HS-5 (cell line): ENCODE measurements around the gene CUEDC1.
"Not testable (repeated sequence)": the region's sequence is repeated elsewhere in the genome, so short reads cannot be mapped to it uniquely, and the experiment has no call there.

Experiments used
- DNase-seq: peaks from one replicate; pipeline ENCODE4 v3.0.0-alpha.2; 2012; ENCODE audit warnings: low read depth

CUEDC1 gene

DNA sequence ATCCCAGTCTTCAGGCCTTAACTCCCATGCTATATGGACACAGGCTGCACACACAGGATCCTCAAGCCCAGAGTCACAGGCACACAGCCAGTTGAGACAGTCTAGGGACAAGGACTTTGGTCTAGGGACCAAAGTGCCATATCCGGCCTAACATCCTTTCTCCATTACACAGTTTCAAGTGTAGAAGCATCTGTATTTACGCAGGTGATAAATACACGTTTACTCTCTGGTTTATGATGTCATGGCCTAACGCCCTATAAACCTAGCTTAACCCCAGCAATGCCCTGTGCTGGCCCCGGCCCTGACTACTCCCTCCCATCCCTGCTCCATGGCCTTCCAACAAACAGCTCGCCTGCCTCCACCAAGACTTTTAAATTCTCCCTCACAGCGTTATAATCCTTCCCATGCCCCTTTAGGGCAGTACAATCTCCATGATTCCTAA lies 17.1 kb downstream of the CUEDC1 start:
- DNase-seq: no peak

DNA sequence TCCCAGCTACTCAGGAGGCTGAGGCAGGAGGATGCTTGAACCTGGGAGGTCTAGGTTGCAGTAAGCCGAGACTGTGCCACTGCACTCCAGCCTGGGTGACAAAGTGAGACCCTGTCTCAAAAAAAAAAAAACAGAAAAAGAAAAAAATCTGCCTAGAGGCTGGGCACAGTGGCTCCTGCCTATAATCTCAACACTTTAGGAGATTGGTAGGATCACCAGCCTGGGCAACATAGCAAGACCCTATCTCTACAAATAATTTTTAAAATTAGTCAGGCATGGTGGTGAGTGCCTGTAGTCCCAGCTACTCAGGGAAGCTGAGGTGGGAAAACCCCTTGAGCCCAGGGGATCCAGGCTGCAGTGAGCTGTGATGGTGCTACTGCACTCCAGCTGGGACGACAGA lies 17.7 kb downstream of the CUEDC1 start:
- no peak for DNase-seq

DNA sequence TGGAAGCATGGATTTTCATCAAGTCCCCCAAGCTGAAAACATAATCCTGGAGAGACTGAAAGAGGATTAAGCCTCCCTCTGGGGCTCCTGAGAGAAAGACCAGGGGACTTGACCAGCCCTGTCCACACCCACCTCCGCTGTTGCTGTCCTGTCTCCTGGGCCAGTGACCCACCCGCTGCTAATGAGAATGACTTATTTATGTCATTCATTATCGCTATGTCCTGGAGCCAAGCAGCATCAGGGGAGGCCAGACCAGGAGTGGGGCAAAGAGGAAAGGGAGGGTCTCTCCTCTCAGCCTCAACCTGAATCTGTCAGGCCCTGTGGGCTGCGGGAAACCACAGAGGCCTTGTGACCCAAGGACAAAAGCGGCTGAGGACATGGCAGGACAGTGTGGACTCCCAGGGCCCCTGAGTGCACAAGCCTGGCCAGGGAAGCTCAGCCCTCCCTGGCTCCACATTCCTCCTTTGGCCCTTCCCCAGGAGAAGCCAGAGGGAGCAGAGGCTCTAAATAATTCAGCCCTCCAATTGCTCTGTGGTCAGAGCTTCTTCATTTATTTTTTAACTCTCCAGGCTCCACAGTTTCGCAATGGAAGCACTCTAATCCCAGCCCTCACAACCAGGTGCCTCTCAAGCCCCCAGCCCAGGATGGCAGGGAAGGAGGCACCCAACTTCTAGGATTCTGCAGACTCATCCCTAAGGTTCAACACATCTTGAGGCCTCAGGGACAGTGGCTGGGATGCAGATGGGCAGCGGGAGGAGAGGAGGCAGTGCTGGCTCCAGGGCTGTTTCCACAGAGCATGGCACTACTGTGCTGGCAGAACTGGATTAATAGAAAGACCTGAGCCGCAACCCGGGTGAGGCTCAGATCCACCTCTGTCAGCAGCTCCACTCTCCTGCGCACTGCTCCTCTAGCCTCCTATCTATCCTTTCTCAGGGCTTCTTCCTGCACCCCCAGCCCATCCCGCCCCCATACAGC lies 19.1 kb downstream of the CUEDC1 start:
- DNase-seq: no peak

DNA sequence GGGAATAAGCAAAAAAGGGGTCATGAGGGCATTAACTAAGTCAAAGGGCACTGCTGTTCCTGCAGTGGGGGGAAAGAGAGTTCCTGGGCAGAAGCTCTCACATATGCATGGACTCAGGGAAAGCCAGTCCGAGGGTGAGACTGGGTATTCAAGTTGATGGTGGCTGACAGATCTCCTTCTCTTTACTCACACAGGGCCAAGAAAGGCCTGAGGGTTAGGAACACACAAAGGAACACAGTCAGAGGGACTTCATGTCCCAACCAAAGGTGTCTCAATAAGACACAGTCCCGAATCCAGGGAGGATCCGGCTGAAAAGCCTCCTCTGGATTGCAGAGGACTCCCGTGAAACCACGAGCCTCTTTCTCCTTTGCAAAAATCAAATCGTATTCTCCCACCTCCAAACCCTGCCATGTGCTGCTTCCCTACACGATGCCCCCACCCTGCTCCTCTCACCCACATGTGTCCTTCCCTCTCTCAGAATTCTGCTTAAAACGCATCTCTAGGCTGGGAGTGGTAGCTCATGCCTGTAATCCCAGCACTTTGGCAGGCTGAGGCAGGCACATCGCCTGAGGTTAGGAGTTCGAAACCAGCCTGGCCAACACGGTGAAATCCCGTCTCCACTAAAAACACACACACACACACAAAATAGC lies 23.6 kb downstream of the CUEDC1 start:
- no peak for DNase-seq

DNA sequence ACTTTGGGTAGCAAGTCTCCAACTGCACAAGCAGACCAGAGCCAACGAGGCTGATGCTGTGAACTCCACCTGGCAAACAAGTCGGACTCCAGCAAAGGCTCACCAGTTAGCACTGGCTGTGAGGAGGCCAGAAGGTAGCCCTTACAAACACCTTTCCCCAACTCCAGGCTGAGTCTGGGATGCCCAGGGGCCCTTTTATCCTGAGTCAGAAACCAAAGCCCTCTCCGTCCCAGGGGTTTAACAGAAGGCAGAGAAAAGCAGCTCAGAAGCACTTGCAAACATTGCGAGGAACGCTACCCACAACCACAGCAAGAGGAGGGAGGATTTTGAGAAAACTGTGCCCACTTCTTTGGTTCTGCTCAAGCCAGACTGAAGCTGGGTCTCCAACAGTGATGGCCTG lies 25.0 kb downstream of the CUEDC1 start:
- no peak for DNase-seq

DNA sequence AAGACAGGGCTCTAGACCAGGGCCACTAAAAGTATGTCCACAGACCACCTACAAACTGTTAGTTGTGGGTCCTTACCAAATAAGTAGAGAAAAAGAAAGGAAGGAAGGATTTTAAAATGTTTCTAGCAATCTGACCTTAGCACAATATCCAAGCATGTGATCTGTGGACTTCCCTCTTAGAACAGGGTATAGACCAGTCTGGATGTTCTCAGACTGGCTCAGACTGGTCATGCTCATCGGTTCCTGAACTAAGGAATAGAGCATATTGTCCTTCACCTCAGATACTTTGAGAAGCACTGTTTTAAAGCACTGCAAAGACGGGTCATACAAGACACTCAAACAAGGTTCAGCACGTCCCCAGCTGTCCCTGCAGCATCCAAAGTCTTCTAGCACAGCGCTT lies 25.8 kb downstream of the CUEDC1 start:
- no peak for DNase-seq

DNA sequence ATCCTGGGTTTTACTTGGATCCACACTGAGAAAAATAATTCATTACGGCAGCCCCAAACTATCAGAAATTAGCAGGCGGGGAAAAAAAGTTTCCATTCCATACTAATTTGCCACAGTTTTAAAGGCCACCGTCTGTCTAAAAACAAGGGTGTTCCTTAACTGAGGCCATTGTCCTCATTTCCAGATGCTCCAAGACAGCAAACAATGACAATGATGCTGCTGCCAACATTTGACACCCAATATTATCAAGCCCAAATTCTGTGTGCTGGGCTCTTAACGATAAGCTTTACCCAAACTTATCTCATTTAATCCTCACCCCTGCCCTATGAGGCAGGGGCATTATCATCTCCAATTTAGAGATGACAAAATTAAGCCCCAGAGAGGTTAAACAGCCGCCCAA lies 26.3 kb downstream of the CUEDC1 start:
- no peak for DNase-seq

DNA sequence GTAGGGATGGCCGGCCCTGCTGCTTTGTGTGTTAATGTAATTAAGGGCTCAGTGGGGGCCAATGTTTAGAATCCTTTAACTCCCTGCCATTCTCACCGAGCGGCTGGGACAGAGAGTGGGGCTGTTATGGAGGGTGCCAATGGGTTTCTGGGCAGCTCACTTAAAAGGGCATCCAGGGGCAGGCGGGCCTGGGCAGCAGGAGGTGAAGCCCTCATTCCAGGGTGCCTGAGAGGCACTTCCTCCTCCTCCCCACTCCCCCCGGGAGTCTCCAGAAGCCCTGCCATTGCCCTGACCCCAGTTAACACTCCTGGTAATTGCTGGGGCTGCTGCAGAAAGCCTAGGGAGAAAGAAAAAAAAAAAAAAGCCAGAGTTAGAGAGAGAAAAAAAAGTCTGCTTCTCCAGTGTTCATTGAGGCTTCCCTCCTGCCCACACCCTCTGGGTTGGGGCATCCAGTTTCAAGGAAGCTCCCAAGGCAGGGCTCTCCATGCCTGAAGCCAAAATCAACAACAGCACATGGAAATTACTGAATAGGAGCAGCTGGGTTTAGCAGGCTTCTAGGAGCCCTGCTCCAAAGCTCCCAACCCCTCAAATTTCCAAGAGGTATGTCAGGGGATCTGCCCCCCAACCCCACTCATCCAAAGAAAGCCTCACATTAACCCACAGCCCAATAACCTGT lies 28.0 kb downstream of the CUEDC1 start:
- no peak for DNase-seq

DNA sequence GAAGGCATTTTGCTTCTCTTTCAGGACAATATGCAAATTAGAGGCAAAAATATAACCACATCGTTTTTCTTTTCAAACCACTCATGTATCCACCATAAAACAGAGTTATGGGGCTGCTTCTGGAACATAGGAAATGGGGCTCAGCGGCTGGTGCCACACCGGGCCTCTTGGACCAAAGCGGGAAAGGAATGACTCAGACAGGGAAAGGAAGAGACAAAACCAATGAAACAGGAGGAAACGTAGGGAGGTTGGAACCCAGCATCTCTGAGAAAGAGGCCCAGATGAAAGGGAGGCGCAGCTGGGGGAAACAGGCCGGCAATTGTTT lies 28.5 kb downstream of the CUEDC1 start:
- no peak for DNase-seq

DNA sequence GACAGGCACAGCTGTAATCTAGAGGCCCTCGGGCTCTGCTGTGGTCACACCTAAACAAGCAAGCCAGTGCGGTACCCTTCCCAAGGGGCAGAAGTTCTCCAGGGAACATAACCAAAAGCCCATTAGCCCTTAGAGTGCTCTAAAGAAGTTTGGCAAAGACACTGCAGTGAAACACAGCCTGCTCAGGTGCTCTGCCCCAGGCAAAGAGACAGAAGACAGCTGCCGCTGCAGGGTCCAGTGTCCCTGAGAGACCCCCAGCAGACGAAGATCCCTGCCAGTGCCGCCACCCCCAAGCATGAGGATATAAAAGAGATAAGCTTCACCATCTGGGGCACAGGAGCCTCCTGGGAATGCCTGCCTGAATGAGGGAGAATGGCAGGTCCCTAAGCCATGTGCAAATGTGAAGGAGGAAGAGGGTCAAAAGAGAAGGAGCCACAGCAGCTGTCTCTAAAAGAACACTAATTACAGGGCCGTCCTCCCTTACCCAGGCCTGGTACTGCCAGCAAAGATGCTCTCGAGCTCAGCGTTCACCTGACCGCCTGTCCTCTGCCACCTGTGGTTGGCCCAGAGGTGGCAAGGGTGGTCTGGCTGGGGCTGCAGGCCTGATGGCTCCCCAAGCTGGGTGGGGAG lies 29.7 kb downstream of the CUEDC1 start:
- DNase-seq: no peak

DNA sequence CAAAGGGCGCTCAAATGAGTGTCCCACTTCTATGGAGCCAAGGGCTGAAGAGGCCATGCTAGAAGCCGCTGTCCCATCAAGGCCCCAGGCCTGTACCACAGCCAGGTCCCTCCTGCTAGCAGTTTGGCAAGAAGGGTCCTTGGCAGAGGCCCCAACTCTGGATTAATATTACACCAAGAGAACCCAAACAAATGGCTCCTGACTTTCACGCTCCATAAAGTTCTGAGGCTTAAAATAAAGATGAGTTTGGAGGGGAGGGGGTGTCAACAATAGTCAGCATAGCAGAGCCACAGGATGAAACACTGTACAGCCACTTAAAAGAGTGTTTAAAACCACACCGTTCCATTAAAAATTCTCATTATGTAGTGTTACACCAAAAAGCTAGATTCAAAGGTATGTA lies 30.5 kb downstream of the CUEDC1 start:
- no peak for DNase-seq

DNA sequence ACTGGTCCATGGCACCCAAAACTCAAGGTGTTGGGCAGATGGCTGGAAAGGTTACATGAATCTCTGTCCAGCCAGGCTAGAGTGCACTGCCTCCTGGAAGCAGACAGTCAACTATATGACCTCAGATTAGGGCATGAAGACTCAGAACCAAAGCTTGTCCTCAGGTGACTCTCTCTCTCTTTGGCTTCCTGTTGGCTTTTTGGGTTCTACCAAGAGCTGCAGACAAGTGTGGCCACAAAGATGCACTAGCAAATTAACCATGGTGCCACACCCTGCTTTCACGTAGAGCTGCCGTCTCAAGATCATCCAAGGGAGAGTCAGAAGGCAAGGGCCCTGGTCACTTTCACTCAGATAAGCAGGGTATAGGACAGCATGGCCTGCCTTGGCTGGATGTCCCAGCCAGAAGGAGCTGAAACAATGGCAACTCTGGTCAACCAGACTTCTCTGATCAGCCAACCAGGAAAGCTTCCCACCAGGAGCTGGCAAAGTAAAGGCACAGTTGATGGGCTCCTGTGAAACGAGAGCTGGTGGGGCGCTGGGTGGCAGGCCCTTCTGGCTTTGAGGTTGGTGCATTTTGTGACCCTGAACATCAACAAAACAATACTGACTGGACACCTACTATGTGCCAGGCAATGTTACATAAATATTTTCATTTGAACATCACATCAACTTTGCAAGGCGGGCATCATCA lies 31.9 kb downstream of the CUEDC1 start:
- no peak for DNase-seq

DNA sequence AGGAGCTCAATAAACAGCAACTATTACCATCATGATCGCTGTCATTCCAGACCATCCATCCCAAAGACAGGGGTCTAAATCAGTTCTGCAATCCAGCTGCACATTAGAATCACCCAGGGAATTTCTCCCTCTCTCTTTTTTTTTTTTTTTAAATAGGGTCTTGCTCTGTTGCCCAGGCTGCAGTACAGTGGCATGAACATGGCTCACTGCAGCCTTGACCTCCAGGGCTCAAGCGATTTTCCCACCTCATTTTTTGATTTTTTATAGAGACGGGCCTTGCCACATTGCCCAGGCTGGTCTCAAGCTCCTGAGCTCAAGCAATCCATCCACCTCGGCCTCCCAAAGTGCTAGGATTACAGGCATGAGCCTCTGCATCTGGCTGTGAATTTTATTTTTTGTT lies 32.5 kb downstream of the CUEDC1 start:
- not testable (repeated sequence) for DNase-seq

DNA sequence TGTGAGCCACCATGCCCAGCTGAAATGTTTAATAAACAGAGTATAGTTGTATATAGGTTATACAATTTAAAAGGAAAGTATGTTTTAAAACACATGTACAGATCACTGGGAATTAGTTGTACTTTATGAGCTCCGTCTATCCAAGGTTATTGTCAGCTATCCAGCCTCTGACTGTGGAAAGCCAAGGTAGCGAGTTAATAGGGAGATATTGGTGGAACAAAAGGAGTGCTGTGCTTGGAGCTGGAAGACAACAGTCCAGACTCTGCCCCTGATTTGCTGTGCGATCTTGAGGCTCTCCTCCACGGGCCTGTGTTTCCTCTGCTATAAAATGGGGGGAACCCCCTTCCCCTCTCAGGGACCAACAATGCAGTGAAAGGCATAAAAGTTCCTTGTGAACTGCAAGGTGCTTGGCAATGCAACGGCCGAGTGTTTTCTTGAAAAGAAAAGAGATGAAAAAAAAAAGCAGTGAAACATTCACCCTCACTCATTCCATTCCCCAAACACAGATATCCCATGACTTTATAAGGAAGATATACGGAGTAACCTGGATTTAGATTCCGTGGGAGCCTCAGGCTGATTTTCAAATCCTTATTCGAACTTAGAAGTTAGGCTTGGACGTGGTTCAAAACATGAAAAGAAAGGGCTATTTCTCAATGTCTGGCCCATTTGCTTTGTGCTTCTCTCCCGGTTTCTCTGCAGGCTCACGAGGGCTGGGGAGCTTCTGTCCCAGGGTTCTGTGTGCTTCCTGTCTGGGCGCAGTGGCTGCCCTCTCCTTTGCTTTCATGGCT lies 34.1 kb downstream of the CUEDC1 start:
- DNase-seq: no peak

DNA sequence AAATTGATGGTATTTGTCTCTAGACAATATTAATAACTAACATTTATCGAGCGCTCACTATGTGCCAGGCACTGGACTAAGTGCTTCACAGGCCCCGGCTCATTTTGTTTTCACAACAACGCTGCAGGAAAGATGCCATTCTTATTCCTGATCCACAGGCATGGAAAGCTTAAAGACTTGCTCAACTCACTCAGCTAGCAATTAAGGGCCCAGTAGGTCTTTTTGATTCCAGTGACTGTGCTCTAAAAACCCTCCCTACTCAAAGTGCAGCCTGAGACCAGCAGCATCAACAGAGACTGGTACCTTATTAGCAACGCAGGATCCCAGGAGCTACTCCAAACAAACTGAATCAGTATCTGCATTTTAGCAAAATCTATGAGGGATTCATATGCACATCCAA lies 35.3 kb downstream of the CUEDC1 start:
- no peak for DNase-seq

DNA sequence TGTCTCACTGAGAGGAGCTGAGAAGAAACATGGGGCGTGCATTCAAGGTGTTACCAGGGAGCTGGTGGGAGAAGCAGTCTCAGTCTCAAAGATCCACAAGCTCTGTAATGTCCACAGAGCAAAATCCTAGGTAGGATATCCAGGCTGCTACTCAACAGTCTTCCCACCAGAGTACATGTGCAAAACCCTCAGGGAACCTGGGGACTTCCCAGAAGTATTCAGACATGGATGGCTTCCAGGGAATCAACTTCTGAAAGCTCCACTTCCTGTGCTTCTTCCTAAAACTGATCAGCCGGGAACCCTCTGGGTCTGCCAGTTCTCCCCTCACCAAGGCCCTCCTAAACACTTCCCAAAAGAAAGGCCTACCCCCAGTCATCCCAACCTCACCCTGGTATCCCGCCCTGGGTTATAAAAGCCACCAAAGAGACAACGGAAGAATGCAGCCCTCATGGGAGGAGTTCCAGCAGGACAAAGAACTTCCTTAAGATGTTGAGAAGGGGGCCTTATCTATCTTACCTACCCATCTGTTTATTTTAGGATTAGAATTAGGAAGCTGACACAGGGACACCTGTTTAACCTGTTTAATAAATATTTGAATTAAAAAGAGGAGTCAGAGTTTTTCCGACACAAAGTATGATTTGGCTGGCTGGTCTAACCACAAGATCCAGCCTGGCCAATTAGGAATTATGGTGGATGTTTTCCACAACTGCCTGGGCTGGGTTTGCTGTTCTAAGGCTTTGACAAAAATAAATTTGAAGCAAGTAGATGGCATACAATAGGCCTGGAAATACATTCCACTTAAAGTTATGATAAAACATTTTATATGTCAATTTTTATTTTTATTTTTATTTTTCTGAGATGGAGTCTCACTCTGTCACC lies 37.0 kb downstream of the CUEDC1 start:
- no peak for DNase-seq

DNA sequence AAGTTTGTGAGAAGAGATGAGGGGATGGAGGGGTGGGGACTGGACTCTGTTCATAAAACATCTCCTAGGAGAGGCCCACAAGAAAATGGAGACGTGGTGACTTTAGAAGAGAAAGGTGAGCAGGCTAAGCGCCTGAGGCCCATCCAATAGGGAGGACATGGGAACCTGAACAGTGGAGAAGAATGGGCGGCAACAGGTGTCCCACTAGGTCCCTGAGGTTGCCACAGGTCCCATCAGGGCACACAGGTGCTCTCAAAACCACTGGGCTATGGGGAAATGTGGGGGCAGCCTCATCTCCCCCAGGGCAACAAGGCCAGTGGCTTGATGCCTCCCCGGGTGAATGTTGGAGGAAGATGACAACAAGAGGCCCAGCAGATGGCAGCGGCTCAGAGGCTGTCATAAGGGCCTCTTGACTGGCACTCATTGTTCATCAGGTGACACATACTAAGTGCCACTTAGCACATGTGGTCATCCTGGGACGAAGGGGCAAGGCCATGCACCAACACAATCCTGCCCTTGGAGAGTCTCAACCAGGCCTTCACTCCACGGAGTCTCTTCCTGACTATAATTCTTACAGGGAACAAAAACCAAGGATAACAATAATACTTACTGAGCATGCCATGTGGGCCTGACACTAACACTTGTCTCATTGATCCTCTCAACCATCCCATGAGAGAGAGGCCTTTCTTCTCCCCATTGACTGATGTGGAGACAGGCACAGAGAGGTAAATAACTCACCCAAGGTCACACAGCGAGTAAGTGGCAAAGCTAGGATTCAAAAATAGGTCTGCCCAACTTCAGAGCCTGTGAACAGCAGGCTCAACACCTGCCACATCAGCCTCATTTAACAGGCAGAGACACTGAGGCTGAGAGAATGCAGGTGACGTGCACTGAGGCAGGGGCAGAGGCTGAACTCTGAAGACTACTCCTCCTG lies 38.0 kb downstream of the CUEDC1 start:
- no peak for DNase-seq

DNA sequence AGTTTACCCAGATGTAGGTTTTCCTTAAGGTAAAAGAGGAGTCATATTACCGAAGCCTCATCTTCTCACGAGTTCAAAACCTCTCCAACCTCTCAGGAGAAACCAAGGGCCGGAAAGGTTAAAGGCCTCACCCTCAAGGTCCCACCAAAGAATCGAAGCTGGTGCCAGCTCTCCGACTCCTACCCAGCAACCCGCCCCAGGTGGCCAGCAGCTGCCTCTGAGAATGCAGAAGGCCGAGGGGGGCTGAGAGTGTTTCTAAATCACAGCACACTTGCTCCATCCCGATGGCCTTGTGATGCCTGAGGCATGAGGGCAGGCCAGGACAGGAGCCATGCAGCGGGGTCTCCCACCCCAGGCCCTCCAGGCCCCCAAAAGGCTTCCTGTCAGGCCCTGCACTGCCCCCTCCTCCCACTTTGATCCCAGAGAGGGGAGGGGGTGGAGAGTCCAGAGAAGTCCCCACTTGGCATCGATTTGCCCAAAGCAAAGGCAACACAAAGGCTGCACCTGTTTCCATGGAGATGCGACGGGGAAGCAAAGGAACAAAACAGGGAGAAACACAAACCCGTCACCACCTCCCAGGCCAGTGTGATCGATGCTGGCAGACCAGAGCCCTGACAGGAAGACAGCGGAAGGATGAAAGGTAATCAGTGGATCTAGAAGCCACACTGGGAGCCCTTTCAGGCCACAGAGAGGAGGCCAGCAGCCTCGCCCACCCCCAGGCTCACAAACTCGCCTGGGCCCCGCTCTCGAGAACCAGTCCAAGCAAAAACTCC lies 39.0 kb downstream of the CUEDC1 start:
- no peak for DNase-seq
